Measurements from ENCODE around the gene GREB1.

The GREB1 gene

DNA sequence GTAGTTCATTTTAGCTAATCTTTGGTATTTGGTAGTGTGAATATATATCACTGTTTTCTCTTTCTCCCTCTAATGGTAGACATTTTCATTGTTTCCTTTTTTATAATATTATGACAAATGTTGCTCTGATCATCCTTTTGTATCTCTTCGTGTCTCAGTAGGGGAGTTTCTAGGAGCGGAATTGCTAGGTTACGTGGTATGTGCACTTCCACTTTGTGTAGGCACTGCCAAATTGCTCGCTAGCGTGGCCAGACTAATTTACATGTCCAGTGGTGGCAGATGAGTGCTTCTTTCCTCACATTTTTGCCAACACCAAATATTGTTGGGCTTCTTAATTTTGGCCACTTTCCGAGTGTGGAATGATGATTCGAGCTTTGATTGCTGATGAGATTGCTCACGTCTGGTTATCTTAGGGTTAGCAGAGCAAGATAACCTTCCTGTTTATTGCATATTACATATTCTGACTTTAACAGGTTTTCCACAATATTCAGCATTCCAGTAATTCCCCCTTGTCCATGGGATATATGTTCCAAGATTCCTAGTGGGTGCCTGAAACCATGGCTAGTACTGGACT lies 30.4 kb upstream of the GREB1 start:
- H3K36me3 ChIP-seq (ENCODE audit: control insufficient read depth in 2 of 2, insufficient read depth in 1 of 2, low read length in 2 of 2), result no peaks in the 10 kb centered on the region
- no peak overlapping the region for H3K27ac ChIP-seq (ENCODE audit: extremely low read depth, low read depth, low read length)
- ChIA-PET CTCF (interaction anchor here (0.6 kb wide), 1 partner anchor 79 kb away, joined by 3 read pairs; no protein-coding TSS in a partner anchor), POLR2A (no interaction called here)
- no peaks in the 10 kb centered on the region for H3K9me3 ChIP-seq (ENCODE audit: control insufficient read depth, insufficient read depth, low read depth, low read length)
- no peak for TF ChIP-seq ZNF791 (tag by site-specific recombination; IDR thresholded peaks at IDR 0.05)
- TF ChIP-seq ZNF473 (tag by site-specific recombination; IDR thresholded peaks at IDR 0.05), result no peak
- no peak for TF ChIP-seq ZNF621 (tag by site-specific recombination; IDR thresholded peaks at IDR 0.05)
- no peak for TF ChIP-seq HOXA7 (CRISPR knock-in tag; IDR thresholded peaks at IDR 0.05; ENCODE audit: borderline replicate concordance)
- peak; percentile 99 for TF ChIP-seq ZNF140 (tag by site-specific recombination; IDR thresholded peaks at IDR 0.05)
- H3K4me1 ChIP-seq (ENCODE audit: control insufficient read depth, insufficient read depth, low read length), result no peaks in the 10 kb centered on the region; the same call in 1 of the 2 replicates
- H3K4me3 ChIP-seq (ENCODE audit: low read depth, low read length), result no peak overlapping the region

DNA sequence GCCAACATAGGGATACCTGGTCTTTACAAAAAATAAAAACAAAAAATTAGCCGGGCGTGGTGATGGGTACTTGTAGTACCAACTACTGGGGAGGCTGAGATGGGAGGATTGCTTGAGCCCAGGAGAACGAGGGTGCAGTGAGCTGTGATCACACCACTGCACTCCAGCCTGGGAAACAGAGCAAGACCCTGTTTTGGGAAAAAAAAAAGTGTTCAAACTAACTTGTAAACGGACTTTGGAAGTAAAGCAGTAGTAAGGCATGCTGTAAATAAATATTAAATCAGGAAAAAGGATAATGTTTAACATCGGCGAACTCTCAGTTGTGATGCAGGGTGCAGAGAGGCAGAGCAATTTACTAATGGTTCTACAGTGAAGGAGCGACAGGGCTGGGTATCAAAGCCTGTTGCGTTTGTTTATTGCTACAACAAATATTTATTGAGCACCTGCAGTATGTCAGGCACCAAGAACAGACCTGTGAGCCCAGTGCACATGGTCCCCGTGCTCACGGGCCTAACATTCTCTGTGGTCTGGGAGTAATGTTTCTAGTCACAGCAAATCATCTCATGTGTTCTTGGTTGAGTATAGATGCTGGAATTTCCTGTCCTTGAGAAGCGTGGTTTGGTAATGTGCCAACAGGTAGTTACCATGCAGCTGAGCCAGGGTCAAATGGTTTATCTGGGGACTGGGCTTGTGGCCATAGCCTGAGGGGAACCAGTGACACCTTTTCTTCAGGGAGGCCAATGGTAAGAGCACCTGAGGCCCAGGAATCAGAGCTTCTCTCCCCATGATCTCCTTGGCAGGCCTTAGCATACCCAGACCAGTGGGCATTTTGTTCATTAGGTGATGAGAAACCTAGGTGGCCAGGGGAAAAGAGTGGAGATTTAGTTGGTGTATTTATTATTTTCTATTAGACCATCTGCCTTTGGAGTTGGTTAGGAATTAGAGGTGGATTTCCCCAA lies 27.9 kb upstream of the GREB1 start:
- Histone ChIP-seq H3K36me3 (ENCODE audit: control insufficient read depth in 2 of 2, insufficient read depth in 1 of 2, low read length in 2 of 2) (no peaks in the 10 kb centered on the region), H3K27ac (ENCODE audit: extremely low read depth, low read depth, low read length) (no peak overlapping the region), H3K4me1 (ENCODE audit: control insufficient read depth, insufficient read depth, low read length) (no peaks in the 10 kb centered on the region; the same call in 1 of the 2 replicates), H3K9me3 (ENCODE audit: control insufficient read depth, insufficient read depth, low read depth, low read length) (no peaks in the 10 kb centered on the region), H3K4me3 (ENCODE audit: low read depth, low read length) (no peak overlapping the region)
- CTCF ChIA-PET, result interaction anchor here (1.0 kb wide), 1 partner anchor 79 kb away, joined by 4 read pairs; no protein-coding TSS in a partner anchor
- POLR2A ChIA-PET, result no interaction called here
- no peak for TF ChIP-seq ZNF529 (tag by site-specific recombination; IDR thresholded peaks at IDR 0.05; ENCODE audit: insufficient replicate concordance)
- no peak for TF ChIP-seq ZFHX2 (tag by site-specific recombination; conservative IDR thresholded peaks at IDR 0.05)
- TF ChIP-seq SCRT2 (tag by site-specific recombination; IDR thresholded peaks at IDR 0.05), result peak; percentile 83
- TF ChIP-seq, protein P1, sequence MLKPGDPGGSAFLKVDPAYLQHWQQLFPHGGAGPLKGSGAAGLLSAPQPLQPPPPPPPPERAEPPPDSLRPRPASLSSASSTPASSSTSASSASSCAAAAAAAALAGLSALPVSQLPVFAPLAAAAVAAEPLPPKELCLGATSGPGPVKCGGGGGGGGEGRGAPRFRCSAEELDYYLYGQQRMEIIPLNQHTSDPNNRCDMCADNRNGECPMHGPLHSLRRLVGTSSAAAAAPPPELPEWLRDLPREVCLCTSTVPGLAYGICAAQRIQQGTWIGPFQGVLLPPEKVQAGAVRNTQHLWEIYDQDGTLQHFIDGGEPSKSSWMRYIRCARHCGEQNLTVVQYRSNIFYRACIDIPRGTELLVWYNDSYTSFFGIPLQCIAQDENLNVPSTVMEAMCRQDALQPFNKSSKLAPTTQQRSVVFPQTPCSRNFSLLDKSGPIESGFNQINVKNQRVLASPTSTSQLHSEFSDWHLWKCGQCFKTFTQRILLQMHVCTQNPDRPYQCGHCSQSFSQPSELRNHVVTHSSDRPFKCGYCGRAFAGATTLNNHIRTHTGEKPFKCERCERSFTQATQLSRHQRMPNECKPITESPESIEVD (tag by site-specific recombination; IDR thresholded peaks at IDR 0.05), result no peak
- TF ChIP-seq ZNF670 (tag by site-specific recombination; IDR thresholded peaks at IDR 0.05; ENCODE audit: low read depth), result no peak
- TF ChIP-seq ZBTB20 (tag by site-specific recombination; IDR thresholded peaks at IDR 0.05), result peak; percentile 9; the same call in 1 of the 2 replicates
- TF ChIP-seq ZNF350 (tag by site-specific recombination; IDR thresholded peaks at IDR 0.05), result no peak
- no peak for TF ChIP-seq KLF16 (tag by site-specific recombination; IDR thresholded peaks at IDR 0.05)
- TF ChIP-seq ZNF501 (tag by site-specific recombination; IDR thresholded peaks at IDR 0.05), result no peak
- TF ChIP-seq, protein P2, sequence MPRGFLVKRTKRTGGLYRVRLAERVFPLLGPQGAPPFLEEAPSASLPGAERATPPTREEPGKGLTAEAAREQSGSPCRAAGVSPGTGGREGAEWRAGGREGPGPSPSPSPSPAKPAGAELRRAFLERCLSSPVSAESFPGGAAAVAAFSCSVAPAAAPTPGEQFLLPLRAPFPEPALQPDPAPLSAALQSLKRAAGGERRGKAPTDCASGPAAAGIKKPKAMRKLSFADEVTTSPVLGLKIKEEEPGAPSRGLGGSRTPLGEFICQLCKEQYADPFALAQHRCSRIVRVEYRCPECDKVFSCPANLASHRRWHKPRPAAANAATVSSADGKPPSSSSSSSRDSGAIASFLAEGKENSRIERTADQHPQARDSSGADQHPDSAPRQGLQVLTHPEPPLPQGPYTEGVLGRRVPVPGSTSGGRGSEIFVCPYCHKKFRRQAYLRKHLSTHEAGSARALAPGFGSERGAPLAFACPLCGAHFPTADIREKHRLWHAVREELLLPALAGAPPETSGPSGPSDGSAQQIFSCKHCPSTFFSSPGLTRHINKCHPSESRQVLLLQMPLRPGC (tag by site-specific recombination; IDR thresholded peaks at IDR 0.05), result no peak
- TF ChIP-seq ZNF654 (tag by site-specific recombination; IDR thresholded peaks at IDR 0.05; ENCODE audit: low read depth), result no peak
- TF ChIP-seq ZNF777 (tag by site-specific recombination; IDR thresholded peaks at IDR 0.05; ENCODE audit: borderline replicate concordance), result no peak
- TF ChIP-seq BCL11A (tag by site-specific recombination; IDR thresholded peaks at IDR 0.05; ENCODE audit: low read depth), result no peak
- no peak for TF ChIP-seq ZNF585B (tag by site-specific recombination; IDR thresholded peaks at IDR 0.05)
